GM21367 (cell line): Measurements from ENCODE around the gene ENOX1.

Experiments used
- ATAC-seq: cut with Tn5 transposase; IDR thresholded peaks from one replicate; pipeline ENCODE4 v1.9.1; 2021; ENCODE audit not compliant: unreplicated experiment

ENOX1 gene

GRCh38 chr13:43267916-43268315, 518.9 kb downstream of the ENOX1 start:
- ATAC-seq = no peak

GRCh38 chr13:43266936-43267615, 519.7 kb downstream of the ENOX1 start:
- ATAC-seq = no peak

- ATAC-seq = no peak
Measured at GRCh38 chr13:43265028-43265427, 521.7 kb downstream of the ENOX1 start.

DNA sequence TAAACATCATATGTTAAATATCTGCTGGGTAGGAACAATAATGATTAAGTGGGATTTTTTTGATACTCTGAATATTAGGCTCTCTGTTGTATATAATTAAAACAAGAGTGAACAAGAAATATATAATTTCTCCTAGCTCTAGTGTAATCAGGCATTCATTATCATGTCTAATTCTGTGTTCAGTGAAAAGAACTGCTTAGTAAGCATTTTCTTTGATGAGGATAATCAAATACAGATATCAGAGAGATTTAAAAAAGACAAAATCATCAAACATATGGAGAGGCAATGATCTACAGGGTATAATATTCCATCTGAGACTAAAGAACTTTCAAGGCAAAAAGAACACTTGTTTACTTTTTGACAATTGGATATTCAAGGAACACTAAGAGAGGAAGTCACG, 522.3 kb downstream of the ENOX1 start:
- ATAC-seq = no peak

GRCh38 chr13:43263047-43263446, 523.7 kb downstream of the ENOX1 start:
- ATAC-seq = no peak

- ATAC-seq = no peak
Measured at GRCh38 chr13:43260999-43261398, 525.8 kb downstream of the ENOX1 start.

GRCh38 chr13:43258771-43259170, 528.0 kb downstream of the ENOX1 start:
- ATAC-seq = no peak

GRCh38 chr13:43257765-43258164, 529.0 kb downstream of the ENOX1 start:
- ATAC-seq = no peak

DNA sequence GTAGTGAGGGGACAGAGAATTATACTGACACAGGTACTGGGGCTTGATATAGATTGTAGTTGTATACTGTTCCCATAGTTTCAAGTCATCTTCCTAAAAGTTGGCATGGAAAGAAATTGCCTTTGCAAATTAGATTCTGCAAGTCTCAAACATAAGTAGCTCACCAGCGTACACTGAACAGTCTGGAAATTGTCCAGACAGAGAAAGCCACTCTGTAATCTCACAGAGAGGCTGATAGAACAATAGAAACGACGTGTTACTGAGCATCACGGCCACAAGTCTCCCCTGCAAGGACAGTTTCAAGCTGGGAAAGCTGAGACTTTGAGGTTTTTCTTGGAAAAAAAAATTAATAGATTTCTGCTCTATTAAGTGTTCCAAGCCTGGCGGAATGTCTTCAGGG, 534.8 kb downstream of the ENOX1 start:
- ATAC-seq = no peak

GRCh38 chr13:43246382-43246781, 540.4 kb downstream of the ENOX1 start:
- ATAC-seq = no peak

DNA sequence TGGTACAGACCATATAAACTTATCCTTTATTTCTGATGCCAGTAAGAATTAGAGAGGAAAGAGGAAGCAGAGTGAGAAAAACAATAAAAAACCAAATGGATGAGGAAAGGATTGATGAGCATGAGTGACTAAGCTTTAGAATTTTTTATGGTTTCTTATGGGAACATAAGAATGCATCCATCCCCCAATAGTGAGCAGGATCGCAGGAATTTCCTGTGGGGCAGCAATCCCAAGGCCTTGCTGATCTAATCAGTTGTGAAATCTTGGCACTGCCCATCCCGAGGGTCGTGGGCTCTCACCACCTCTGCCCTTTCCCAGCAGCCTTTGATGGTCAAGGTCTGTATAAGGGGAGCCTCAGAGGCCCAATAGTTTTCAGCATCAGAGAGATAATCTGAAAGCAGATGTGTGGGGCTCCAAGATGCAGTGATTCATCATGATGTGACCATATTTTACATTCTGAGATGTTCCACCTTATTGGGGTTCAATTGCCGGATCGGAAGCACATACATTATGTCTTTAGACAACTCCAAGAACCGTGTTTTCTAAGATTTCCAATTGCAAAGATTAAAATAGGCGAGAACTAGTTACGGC, 541.3 kb downstream of the ENOX1 start:
- no peak for ATAC-seq

DNA sequence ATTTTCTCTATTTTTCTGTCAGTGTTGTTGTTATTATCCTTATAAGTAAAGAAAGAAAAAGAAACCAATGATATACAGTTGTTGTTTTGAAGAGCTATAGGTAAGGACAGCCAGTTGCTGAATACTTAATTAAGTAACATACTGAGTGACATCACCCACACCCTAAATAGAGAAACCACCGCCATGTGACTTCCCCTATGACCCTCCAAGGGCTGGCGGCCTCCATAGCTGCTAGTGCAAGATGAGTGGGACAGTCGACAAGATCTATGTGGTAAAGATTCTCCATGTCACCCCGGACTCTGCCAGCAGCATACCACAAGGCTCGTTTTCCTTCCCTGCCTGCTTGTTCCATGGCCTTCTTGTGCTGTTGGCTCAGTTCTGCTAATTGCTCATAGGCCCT, 542.3 kb downstream of the ENOX1 start:
- ATAC-seq = no peak

DNA sequence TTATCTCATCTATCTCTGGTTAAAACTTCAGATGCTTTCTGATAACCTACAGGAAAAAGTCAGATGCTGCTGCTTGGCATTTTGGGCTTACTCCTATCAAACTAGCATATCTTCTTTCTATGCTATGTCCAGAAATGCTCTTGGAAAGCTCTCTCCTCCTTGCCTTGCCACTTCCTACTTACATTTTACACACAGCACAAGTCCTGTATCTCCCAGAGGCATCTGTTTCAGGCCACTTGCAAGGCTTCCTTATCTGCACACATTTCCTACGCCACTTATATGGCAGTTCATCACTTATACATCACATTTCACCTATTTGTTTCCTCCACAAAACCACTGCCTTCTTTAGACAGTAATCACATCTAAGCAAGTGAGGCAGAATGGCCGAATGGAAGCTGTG, 543.1 kb downstream of the ENOX1 start:
- no peak for ATAC-seq

- no peak for ATAC-seq
Measured at GRCh38 chr13:43242040-43242439, 544.7 kb downstream of the ENOX1 start.

DNA sequence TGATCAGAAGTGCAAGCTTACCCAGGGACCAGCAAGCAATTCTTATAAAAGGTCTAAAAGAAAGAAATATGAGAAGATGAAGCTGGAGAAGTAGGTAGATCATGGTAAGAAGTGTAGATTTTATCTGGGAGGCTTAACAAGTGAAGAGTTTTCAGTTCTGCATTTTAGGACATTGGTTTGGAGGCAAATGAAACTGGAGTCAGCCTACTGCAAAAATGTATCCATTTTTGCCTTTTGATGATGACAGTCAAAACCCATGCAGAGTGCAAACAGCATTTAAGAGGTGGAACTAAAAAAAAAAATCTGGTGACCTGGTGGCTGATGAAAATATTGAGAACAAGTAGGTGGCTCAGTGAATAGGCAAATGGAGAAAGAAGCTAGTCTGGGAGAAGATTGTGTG, 546.5 kb downstream of the ENOX1 start:
- peak; percentile 77 for ATAC-seq

DNA sequence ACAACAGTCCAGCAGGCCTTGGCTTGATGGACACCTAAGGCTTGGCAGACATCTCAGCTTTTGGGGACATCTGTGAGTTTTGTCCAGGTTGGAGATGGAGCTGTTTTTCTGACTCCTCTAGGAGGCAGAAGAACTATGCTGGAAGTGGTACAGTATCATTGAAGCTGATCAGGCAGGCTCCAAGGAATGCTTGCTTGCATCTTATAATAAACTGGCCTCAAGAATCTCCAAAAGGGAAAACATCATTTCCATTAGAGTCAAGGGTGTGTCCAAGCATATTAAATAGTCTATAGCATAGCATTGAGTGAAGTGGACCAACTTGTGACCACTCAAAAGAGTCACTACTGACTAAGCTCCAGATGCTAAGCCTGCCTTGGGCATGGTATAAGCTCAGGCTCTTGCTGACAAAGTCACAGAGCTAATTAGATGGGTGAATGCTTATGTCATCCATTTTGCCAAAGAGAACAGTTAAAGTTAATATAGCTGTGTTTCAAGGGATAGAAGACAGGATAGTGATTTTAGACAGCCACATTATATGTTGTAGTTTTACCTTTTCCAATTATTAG, 547.4 kb downstream of the ENOX1 start:
- no peak for ATAC-seq

DNA sequence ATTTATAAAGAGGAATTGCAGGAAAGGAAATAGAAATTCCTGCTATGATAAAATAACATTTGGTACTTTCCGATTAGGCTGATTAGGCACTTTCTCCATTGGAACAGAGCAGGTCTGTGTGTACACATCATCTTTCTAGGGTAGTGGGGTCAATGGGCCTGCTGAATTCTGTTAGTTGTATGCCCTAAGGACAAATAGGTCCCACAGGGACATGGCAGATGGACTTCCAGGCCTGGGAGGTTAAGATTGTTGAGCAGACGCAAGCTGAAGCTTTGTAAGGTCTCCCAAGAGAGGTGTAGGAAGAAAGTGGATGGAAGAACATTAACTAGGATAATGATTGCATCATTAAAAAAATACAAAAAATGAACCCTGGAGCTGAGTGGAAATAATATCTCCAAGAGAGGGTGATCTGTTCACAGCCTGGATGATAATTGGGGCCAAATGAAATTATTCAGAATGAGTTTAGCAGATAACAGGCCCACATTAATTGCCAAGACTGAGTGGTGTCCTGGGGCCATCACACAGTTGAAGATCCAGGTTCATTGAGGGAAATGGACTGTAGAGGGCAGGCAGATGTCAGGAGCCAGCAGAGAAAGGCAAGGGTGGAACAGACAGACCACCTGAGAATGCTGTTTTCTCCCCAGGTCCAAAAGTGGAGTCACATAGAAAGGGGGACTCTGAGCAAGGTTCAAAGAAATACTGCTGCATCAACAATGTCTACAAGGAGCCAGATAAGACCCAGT, 548.3 kb downstream of the ENOX1 start:
- ATAC-seq = no peak

- no peak for ATAC-seq
Measured at GRCh38 chr13:43237616-43238015, 549.2 kb downstream of the ENOX1 start.

- no peak for ATAC-seq
Measured at GRCh38 chr13:43235028-43235427, 551.7 kb downstream of the ENOX1 start.

GRCh38 chr13:43232873-43233265, 553.9 kb downstream of the ENOX1 start:
- ATAC-seq = no peak

DNA sequence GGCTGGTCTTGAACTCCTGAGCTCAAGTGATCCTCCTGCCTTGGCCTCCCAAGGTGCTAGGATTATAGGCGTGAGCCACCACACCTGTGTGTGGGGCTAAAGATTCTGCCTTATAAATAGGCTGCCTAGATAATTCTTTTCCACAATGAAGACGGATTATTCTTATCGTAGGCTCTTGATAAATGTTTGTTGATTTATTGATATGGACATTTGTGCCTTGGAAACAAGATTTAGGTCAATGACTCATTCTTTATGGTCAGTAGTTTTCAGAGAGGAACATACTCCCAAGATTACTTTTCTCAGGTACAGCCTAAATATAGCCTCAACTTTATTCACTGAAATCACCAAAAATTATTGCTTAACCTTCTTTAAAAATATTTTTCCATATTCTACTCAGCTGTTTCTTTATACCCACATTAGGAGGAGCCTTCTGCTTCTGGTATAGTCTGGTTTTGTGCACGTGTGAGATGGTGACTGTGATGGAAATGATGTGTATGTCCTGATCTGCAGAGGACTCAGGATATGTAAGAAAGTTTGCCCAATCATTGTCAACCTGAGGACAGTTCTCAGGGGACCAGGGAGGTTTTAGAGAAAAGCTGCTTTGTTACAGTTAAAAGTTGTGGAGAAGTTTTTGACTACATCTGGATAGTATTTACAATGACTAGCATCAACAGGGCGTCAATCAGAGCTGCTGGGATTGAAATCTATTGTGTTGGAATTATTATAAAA, 554.5 kb downstream of the ENOX1 start:
- ATAC-seq = no peak
